Left colon (tissue), 2 donors: Measurements from ENCODE around the gene DYNC1I1. TPM values are rescaled to one million over a fixed set of nuclear protein-coding genes. Genes with fewer than 3 reads are reported as not detected.

ENCODE experiments used
- ATAC-seq: fragments of 200-7000 bp; cut with Tn5 transposase; one replicate; pipeline ENCODE4 v1.9.1; 2020; ENCODE audit warnings: mild to moderate bottlenecking, moderate library complexity
- DNase-seq, 2 donors: peaks; one replicate each; pipeline ENCODE4 v3.0.0-alpha.2; 2020
- intact Hi-C, 2 donors: fragments of 100-400 bp; cut with DNase I in 1 of 2; cut with micrococcal nuclease in 1 of 2; formaldehyde crosslinking; loops; one replicate each; pipeline versions ENCODE4 v1.11.2 to v1.14.0; 2022; cut with DNase I, micrococcal nuclease
- total RNA-seq, 2 donors: library from RNA; stranded (reverse); fragmentation: NEBNext Ultra II Directional; extraction: Animal tissue kit (Norgen Biotek cat#: 25700); gene quantifications; one replicate each; pipeline ENCODE4 v1.2.1, GENCODE V29; 2021
- donor health status: DM: no; HTN: no; CAD: no.
- donor health status: DM: yes; HTN: yes; CAD: no.

Gene DYNC1I1
- total RNA-seq, 2 donors from 2014 or later: 0.43 to 3.0 TPM

DNA sequence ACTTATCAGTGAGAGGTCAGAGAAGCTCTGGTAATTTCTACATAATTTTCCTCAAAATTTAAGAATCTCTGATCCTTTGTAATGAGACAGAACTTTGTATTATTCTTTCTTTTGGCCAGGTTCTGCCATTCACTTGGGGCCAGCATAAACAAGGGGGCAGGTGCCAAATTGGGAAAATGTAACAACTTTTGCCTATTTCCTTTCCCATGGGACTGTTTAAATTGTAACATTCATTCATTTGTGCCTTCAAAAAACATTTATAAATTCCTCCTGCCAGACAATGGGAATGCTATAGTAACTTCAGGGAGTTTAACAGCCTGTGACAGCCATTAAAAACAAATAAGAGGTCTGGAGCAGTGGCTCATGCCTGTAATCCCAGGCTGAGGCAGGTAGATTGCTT, 12.4 kb downstream of the DYNC1I1 start:
- no peak for ATAC-seq
- no peak for DNase-seq
- intact Hi-C loops: no loop called here

DNA sequence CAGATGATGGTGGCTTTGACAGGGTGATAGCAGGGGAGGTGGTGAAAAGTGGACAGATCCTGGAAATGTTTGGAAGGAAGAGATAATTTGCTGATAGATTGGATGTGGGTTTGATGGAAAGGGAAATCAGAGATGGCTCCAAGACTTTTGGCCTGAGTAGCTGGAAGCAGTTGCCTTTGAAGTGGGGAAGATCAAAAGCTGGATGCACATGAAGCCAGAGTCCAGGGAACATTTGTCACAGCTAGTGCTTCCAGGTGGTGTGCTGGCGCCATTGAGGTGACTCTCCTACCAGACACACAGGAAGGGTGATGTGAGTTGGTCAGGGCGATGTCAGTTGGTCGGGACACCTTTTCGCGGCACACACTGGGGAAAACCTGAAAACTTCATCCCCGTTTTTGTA, 15.9 kb downstream of the DYNC1I1 start:
- ATAC-seq (no peak), DNase-seq (no peak)
- intact Hi-C loops: no loop called here

DNA sequence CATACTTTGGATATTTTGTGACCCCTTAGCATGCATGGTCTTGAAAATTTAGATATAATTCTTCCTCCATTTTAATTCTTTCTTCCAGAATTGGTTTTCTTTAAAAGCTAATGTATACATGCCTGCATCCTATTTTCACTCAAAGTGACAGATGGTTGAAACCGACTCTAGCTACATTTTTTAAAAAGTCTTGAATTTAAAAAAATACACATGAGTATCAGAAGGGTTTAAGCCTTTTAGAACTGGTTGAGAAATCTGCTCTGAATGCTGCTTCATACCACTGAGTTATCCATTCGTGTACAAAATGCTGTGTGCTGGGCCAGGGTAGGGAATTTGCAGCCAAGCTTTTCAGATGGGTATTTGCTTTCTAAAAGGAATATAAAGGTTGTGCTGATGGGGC, 16.5 kb downstream of the DYNC1I1 start:
- intact Hi-C loops: no loop called here
- ATAC-seq: no peak
- no peak for DNase-seq

DNA sequence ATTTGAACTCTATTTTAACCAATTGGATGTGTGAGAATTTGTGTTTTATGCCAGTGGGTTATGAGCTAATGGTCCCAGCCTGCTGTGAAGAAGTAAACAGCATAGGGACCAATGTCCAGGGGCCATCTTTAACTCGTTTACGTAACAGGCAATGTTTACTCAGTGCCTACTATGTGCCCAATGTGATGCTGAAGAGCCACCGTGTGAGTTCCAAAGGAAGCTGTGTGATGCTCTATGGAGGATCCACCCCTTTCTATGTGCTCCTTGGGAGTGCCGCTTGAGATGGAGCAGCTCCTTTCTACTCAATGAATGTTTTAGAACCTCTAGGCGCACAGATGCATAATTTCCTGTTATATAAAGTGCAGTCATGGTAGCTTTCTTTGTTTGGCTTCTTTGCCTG, 21.3 kb downstream of the DYNC1I1 start:
- intact Hi-C loops: no loop called here
- no peak for ATAC-seq
- no peak for DNase-seq

DNA sequence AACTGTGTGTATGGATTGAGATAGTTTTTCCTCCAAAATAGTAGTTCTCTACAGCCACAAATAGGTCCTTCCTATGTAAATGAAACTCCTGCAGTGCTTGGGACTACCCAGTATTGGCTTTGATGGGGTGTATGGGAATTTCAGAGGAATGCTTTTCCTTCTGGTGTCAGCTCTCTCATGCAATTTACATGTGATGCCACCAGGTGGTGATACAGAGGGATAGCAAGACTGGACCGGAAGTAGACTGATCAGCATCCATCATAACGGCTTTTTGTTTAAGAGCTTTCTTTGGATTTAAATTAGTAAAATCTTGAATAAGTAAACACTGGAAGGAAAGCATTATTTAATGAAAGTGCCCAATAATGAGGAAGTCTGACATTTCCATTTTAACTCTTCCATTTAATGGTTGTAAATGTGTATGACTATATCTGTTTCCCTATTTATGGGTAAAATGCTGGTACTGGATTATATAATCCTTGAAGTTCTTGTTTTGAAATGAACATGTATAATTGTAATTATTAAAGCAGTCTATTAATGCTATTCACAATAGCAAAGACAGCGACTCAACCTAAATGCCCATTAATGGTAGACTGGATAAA, 22.7 kb downstream of the DYNC1I1 start:
- DNase-seq: no peak
- intact Hi-C loops: no loop called here
- ATAC-seq: peak; percentile 57

DNA sequence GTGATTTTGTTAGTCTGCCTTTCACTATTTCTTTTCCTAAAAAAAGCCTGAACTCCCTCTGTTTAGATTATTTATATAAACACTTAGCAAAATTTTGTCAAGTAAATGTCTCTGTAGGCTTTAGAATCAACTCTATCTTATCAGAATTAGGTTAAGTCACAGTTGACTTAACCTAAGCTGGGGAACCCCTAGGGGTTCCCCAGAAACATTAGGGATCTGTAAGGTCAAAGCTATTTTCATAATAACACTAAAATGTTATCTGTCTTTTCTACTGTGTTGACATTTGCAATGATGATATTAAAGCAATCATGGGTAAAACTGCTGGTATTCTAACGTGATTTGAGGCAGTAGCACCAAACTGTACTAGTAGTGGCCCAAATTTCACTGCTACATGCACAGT, 24.3 kb downstream of the DYNC1I1 start:
- intact Hi-C loops: no loop called here
- no peak for DNase-seq

DNA sequence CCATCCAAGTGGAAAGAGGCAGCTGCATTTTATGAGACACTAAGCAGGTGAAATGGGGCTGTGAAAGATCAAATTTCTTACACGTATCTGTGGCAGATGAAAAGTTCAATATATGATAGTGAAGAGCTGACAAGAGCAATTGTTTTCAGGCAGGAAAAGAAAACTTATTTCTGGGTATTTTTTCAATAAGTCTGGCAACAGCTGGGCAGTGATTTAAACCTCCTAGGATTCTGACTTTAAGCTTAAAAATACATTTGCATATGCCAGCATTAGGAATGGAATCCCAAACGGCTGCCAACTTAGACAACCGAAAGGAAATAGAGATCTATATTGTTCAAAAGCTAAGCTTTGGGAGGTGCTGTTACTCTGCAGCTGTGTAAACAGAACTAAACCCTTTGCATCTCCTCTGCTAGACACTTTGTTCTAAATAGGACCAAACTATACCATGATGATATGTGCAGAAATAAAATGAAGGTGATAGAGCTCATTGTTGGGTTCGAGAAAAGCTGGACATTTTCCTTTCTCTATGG, 26.1 kb downstream of the DYNC1I1 start:
- ATAC-seq (no peak), DNase-seq (no peak)
- intact Hi-C loops: no loop called here

More for the DNA sequence above, 24.3 kb downstream of the DYNC1I1 start:
- no peak for ATAC-seq

DNA sequence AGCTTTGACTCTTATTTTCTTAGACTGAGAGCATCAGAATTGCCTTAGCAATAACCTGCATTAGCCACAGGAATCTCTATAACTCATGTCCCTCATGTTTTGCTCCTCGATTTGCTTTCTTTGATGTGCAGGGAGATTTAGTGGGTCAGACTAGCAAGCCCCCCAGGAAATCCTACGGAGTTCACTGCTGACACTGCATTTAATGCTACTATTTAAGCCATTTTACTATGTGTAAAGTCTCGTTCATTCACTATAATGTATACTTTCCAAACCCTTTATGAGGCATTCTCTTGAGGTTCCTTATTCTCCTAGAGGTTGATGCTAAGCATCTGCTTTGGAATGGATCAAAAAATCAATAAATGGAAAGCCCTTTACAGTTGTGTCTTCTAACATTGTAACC, 28.4 kb downstream of the DYNC1I1 start:
- ATAC-seq (no peak), DNase-seq (no peak)
- intact Hi-C loops: no loop called here

DNA sequence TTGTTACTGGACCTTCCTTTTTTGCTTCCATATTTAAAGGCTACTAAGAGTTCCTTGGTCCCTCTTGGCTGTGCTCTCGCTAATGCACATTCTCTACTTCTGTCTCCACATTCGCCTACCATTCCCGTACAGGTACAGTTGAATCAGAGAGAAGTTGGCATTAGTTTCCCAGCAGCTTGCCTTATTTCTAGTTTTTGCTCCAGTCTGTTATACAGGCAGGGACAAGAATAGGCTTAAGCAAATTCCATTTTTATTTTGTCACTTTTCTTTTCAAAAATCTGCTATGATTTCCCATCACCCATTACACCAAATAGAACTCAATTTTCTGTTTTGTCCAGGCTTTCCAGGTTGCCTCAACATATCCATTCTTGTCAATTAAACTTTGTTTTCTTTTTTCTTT, 29.9 kb downstream of the DYNC1I1 start:
- no peak for ATAC-seq
- intact Hi-C loops: no loop called here

DNA sequence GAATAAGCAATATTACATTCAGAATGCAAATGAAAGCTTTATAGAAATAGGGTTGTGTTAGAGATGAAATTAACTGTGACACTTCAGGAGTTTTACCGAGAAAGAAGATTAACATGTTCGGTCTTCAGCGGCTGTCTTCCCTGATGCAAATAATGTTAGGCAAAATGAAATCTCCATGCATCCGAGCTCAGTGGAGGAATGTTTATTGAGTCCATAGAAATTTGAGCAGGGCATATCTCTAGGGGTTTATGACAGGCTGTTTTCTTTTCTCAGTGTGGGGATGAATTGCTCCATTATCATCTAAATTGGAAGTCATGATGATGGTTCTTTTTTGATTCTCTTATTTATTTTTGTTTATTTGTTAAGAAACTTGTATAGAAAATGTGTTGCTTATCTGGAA, 31.7 kb downstream of the DYNC1I1 start:
- no peak for DNase-seq
- no peak for ATAC-seq
- intact Hi-C loops: no loop called here

More for the DNA sequence above, 29.9 kb downstream of the DYNC1I1 start:
- no peak for DNase-seq

DNA sequence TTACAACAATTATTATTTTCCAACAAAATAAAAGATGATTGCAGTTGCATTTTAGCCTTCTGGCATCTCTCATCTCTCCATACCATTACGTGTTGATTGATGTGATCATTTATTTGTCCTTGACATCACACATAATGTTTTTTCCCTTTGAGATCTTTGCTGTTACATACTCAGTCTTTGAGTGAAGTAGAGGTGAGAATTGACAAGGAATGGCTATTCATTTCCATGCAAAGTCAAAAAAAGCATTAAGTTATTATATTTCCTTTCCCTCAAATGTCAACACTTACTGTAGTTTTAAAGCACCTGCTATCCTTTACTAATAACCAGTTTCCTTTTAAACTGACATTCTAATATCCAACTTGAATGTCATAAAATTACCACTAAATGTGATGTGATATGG, 33.6 kb downstream of the DYNC1I1 start:
- DNase-seq (no peak), ATAC-seq (no peak)
- intact Hi-C loops: no loop called here

DNA sequence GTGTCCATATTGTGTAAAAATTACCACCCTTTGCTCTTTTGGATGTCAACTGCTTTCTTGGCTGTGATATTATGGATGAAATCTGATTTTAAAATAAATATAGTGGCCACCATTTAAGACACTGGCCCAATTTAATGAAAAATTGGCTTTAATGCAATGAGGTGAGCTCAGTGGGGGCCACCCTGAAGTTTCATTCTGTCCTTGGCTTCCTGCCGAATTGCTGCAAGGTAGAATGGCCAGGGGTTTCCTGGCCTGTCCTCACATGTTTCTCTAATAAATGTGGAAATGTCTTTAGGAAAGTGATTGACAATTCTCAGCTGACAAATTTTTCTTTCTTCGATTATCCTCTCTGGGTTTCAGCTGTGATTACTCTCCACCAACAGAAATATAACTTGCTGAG, 36.0 kb downstream of the DYNC1I1 start:
- intact Hi-C loops: no loop called here

DNA sequence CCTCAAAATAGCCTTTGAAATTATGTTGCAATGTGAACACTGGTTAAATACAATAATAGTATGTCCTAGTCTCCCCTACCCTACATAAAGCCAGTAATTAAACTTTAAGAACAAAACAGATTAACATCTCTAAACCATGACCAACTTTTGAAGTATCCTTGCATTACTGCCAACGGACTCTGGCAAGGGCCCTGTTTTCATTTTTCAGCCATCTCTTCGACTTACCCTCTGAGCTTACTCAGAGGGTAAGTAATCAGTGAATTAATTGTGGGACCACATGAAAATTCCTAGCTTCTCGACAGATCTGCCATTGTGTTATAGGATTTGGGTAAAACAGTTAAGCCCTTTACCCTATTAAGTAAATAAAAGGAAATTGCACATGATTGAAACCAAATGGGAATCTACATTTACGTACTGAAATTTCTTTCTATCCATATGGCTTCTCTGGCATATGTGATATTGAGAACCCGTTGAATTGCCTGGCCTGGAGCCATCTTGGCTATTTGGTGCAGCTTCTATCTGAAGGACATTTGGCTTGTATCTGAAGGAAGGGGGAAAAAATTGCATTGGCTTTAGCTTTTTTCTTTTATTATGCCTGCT, 39.6 kb downstream of the DYNC1I1 start:
- intact Hi-C loops: no loop called here
- DNase-seq: no peak
- no peak for ATAC-seq

More for the DNA sequence above, 36.0 kb downstream of the DYNC1I1 start:
- DNase-seq (no peak), ATAC-seq (no peak)

DNA sequence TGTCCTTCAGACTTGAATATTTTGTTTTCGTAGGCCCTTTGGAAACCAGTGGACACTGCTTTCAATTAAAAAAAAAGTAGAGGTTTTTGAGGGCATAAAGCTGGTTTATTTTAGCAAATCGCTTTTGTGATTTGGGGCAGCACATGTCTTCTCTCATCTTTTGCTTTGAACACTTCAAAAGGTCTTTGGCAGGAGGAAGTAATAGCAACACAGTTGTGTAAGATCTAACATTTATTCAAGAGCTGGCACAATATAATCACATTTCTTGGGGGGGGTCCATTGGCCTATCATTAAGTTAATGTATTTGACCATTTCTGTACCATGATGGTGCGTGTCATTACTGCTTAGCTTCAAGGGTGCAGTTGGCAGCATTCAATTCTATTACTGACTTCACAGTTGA, 42.4 kb downstream of the DYNC1I1 start:
- intact Hi-C loops: no loop called here
- DNase-seq: no peak

DNA sequence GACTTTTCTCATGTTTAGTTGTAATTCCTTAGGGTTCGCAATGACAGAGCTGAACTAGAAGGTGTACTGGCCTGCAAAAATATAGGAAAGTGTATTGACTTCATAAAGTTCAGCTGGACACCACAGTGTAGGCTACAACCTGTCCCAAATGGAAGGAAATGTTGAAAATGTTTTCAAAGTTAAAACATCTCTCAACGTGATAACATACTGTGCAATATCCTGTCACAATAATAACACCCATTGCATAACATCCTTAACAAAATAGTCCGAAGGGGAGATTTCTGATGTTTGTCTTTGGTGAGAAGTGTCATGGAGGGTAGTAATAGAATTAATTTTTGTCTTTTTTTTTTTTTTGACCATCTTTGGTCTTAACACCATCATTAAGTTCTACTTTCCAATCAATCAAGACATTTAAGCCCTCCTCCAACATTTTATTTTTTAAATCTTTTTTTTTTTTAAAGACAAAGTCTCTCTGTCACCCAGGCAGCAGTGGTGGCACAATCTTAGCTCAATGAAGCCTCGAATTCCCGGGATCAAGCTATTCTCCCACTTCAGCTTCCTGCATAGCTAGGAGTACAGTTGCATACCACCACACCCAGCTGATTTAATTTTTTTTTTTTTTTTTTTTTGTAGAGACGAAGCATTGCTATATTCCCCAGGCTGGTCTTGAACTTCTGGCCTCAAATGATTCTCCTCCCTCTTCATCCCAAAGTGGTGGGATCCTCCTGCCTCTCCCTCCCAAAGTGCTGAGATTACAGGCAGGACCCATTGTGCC, 45.7 kb downstream of the DYNC1I1 start:
- ATAC-seq: no peak
- no peak for DNase-seq
- intact Hi-C loops: no loop called here

More for the DNA sequence above, 42.4 kb downstream of the DYNC1I1 start:
- no peak for ATAC-seq

DNA sequence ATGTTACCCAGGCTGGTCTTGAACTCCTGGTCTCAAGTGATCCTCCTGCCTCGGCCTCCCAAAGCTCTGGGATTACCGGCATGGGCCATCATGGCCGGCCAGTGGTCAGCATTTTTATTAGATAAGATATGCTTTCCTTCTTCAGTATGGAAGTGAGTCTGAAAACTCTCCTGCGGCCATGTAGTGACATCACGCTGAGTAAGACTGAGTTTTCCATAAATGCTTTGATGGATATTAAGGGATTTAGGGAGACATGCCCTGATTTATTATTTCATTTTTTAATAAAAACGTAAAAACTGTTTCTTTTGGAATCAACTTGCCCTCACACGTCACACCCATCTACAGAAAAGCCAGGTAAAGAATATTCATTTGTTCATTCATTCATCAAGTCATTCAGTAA, 48.4 kb downstream of the DYNC1I1 start:
- DNase-seq (no peak), ATAC-seq (no peak)
- intact Hi-C loops: no loop called here

DNA sequence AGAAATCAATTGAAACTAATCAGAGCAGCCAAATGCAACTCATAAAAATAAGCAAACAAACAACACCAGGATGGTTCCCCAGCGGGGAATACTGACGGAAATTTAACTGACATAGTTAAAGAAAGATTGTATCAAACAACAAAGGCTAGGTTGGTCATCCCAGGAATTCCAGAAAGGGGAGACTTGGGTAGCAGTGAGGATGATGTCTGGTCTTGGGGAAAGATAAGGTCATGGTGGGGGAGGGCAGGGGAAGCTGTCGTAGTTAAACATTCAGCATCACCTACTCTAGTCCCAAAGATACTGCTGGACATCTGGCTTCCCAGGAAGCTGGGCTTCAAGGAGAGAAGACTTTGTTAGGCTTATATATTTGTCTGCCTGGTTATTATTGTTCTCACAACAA, 50.4 kb downstream of the DYNC1I1 start:
- DNase-seq (no peak), ATAC-seq (no peak)
- intact Hi-C loops: no loop called here

DNA sequence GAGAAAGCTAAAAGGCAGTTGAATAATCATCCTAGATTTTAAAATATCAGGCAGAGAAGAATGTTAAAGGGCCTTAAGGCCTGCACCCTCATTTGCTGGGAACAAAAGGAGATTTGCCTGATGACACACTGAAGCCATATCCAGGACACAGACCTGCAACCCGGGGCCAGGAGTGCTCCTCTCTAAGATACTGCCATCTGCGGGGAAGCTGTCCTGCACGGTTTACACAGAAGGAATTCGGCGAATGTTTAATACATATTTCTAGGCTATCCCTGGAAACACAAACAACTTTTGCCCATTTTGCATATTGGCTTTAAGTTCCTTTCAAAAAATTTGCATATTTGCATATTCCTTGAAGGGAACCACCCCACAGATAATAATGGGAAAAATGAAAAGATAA, 52.3 kb downstream of the DYNC1I1 start:
- ATAC-seq (no peak), DNase-seq (no peak)
- intact Hi-C loops: no loop called here

DNA sequence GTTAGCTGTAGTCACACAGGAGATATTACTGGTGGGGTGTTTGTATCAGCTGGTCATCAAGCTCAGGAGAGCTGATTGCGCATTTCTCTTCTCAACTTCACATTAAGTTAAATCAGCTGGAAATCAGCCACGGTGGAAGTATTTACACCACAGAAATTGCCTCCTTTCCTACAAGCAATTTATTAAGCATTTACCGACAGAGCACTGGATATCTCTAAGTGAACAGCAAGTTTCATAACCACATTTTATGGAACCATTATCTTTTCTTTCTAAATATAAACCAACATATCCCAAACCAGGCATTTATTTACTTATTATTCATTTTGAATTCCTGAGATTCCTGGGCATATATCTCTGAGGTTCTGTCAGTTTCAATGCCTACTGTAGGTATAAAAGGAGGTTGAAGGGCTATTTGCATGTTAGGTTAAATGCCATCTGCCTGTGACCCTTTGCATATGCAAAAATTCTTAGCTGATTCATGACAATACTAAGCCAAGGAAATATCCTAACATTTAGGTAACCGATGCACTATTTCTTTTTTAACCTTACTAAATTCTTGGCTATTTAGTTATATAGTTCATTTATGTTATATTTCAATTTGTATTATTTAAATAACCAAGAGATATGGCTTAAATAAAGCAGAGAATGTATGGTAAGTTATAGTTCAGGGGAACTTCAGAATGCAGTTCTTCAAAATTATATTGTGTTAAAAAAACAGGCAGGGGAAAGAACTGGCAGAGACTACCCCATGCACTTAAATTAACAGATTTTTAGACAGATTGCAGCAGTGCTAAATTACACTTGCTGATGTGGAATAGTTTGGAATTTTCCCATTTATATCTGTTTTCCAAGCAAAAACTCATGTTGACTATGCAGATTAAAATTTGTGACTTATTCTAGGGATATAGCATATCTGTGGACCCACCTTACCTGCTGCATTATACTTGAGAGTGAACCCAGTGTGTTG, 56.8 kb downstream of the DYNC1I1 start:
- ATAC-seq: no peak
- no peak for DNase-seq
- intact Hi-C loops: no loop called here
